ENCODE measurements around the gene CCDC157. TPM values are rescaled to one million over a fixed set of nuclear protein-coding genes. Genes with fewer than 3 reads are reported as not detected.
A peak's percentile ranks its signal among the peaks of the same experiment; 100 is the strongest.
"Not testable (repeated sequence)": the region's sequence is repeated elsewhere in the genome, so short reads cannot be mapped to it uniquely, and the experiment has no call there.

The CCDC157 gene
- total RNA-seq, 2 experiments from 2014 or later, result 2.5 to 2.6 TPM

GRCh38 chr22:30402028-30402765 lies 45.4 kb downstream of the CCDC157 start:
- Mint-ChIP-seq H3K36me3 (peaks cover 3% of the 10 kb centered on the region), H3K9me3 (no peaks in the 10 kb centered on the region), H3K27me3 (no peaks in the 10 kb centered on the region), H3K4me3 (no peak overlapping the region), H3K27ac (no peak overlapping the region), H3K4me1 (peaks cover 25% of the 10 kb centered on the region)
- no peak for DNase-seq

- H3K9me3 Mint-ChIP-seq, H3K27me3 Mint-ChIP-seq, H3K4me3 Mint-ChIP-seq, H3K36me3 Mint-ChIP-seq, H3K27ac Mint-ChIP-seq, DNase-seq: not testable (repeated sequence)
- peaks cover 22% of the 10 kb centered on the region for H3K4me1 Mint-ChIP-seq
These were observed 45.9 kb downstream of the CCDC157 start for GRCh38 chr22:30402766-30403104.

- Mint-ChIP-seq H3K27ac (no peak overlapping the region), H3K36me3 (peaks cover 4% of the 10 kb centered on the region), H3K9me3 (no peaks in the 10 kb centered on the region), H3K27me3 (no peaks in the 10 kb centered on the region), H3K4me3 (no peak overlapping the region), H3K4me1 (peaks cover 13% of the 10 kb centered on the region)
- DNase-seq, result no peak
These were observed 47.5 kb downstream of the CCDC157 start for GRCh38 chr22:30404307-30404706.

GRCh38 chr22:30405731-30406130 lies 48.9 kb downstream of the CCDC157 start:
- H3K9me3 Mint-ChIP-seq, result no peaks in the 10 kb centered on the region
- H3K36me3 Mint-ChIP-seq, result peaks cover 3% of the 10 kb centered on the region
- H3K4me1 Mint-ChIP-seq, result peaks cover 11% of the 10 kb centered on the region

GRCh38 chr22:30406400-30406799 lies 49.6 kb downstream of the CCDC157 start:
- DNase-seq, result no peak
- no peak overlapping the region for H3K27ac Mint-ChIP-seq
- H3K27me3 Mint-ChIP-seq, result no peaks in the 10 kb centered on the region
- H3K4me3 Mint-ChIP-seq, result no peak overlapping the region
- H3K9me3 Mint-ChIP-seq, result no peaks in the 10 kb centered on the region
- H3K4me1 Mint-ChIP-seq, result peaks cover 16% of the 10 kb centered on the region
- H3K36me3 Mint-ChIP-seq, result peaks cover 6% of the 10 kb centered on the region

More at GRCh38 chr22:30405731-30406130, 48.9 kb downstream of the CCDC157 start:
- Mint-ChIP-seq H3K4me3 (no peak overlapping the region), H3K27me3 (no peaks in the 10 kb centered on the region), H3K27ac (no peak overlapping the region)
- DNase-seq, result no peak

GRCh38 chr22:30408388-30409102 lies 51.7 kb downstream of the CCDC157 start:
- H3K27ac Mint-ChIP-seq, result no peak overlapping the region
- H3K4me3 Mint-ChIP-seq, result no peak overlapping the region
- H3K27me3 Mint-ChIP-seq, result no peaks in the 10 kb centered on the region
- peaks cover 18% of the 10 kb centered on the region for H3K36me3 Mint-ChIP-seq
- H3K9me3 Mint-ChIP-seq, result no peaks in the 10 kb centered on the region
- DNase-seq, result no peak
- peaks cover 18% of the 10 kb centered on the region for H3K4me1 Mint-ChIP-seq

- Mint-ChIP-seq H3K9me3 (no peaks in the 10 kb centered on the region), H3K27me3 (no peaks in the 10 kb centered on the region), H3K4me1 (peaks cover 40% of the 10 kb centered on the region), H3K36me3 (peaks cover 30% of the 10 kb centered on the region), H3K4me3 (no peak overlapping the region), H3K27ac (no peak overlapping the region)
- no peak for DNase-seq
These were observed 55.0 kb downstream of the CCDC157 start for GRCh38 chr22:30411780-30412179.

- peaks cover 41% of the 10 kb centered on the region for H3K4me1 Mint-ChIP-seq
- H3K9me3 Mint-ChIP-seq, result no peaks in the 10 kb centered on the region
- H3K36me3 Mint-ChIP-seq, result peaks cover 31% of the 10 kb centered on the region
- H3K27me3 Mint-ChIP-seq, result no peaks in the 10 kb centered on the region
- H3K27ac Mint-ChIP-seq, result no peak overlapping the region
- DNase-seq, result no peak
- no peak overlapping the region for H3K4me3 Mint-ChIP-seq
These were observed 56.2 kb downstream of the CCDC157 start for GRCh38 chr22:30413001-30413400.

- peak overlapping the region; percentile 59 for H3K27ac Mint-ChIP-seq
- H3K36me3 Mint-ChIP-seq, result peaks cover 35% of the 10 kb centered on the region
- no peak overlapping the region for H3K4me3 Mint-ChIP-seq
- no peaks in the 10 kb centered on the region for H3K9me3 Mint-ChIP-seq
- DNase-seq, result no peak
- no peaks in the 10 kb centered on the region for H3K27me3 Mint-ChIP-seq
- peaks cover 37% of the 10 kb centered on the region for H3K4me1 Mint-ChIP-seq
These were observed 57.1 kb downstream of the CCDC157 start for GRCh38 chr22:30413745-30414524.

- peak overlapping the region; percentile 38 for H3K27ac Mint-ChIP-seq
- H3K27me3 Mint-ChIP-seq, result no peaks in the 10 kb centered on the region
- H3K4me1 Mint-ChIP-seq, result peaks cover 37% of the 10 kb centered on the region
- no peaks in the 10 kb centered on the region for H3K9me3 Mint-ChIP-seq
- peaks cover 34% of the 10 kb centered on the region for H3K36me3 Mint-ChIP-seq
- no peak overlapping the region for H3K4me3 Mint-ChIP-seq
- no peak for DNase-seq
These were observed 57.8 kb downstream of the CCDC157 start for GRCh38 chr22:30414525-30415047.

- Mint-ChIP-seq H3K4me3 (no peak overlapping the region), H3K36me3 (peaks cover 39% of the 10 kb centered on the region), H3K9me3 (no peaks in the 10 kb centered on the region), H3K4me1 (peaks cover 47% of the 10 kb centered on the region), H3K27ac (no peak overlapping the region), H3K27me3 (no peaks in the 10 kb centered on the region)
- DNase-seq, result no peak
These were observed 59.6 kb downstream of the CCDC157 start for GRCh38 chr22:30416403-30416802.

- H3K36me3 Mint-ChIP-seq, result peaks cover 38% of the 10 kb centered on the region
- H3K4me1 Mint-ChIP-seq, result peaks cover 51% of the 10 kb centered on the region
- no peak overlapping the region for H3K4me3 Mint-ChIP-seq
- no peak overlapping the region for H3K27ac Mint-ChIP-seq
- DNase-seq, result no peak
- H3K9me3 Mint-ChIP-seq, result no peaks in the 10 kb centered on the region
- no peaks in the 10 kb centered on the region for H3K27me3 Mint-ChIP-seq
These were observed 60.0 kb downstream of the CCDC157 start for GRCh38 chr22:30416837-30417236.

- H3K36me3 Mint-ChIP-seq, result peaks cover 43% of the 10 kb centered on the region
- peak overlapping the region; percentile 87 for H3K27ac Mint-ChIP-seq
- DNase-seq, result no peak
- no peaks in the 10 kb centered on the region for H3K27me3 Mint-ChIP-seq
- H3K4me1 Mint-ChIP-seq, result peaks cover 46% of the 10 kb centered on the region
- H3K4me3 Mint-ChIP-seq, result peak overlapping the region; percentile 55
- H3K9me3 Mint-ChIP-seq, result no peaks in the 10 kb centered on the region
These were observed 63.7 kb downstream of the CCDC157 start for GRCh38 chr22:30420347-30421125.

GRCh38 chr22:30421695-30422480 lies 65.1 kb downstream of the CCDC157 start:
- peaks cover 45% of the 10 kb centered on the region for H3K4me1 Mint-ChIP-seq
- peak overlapping the region; percentile 97 for H3K27ac Mint-ChIP-seq
- H3K36me3 Mint-ChIP-seq, result peaks cover 39% of the 10 kb centered on the region
- no peak for DNase-seq
- peak overlapping the region; percentile 91 for H3K4me3 Mint-ChIP-seq
- no peaks in the 10 kb centered on the region for H3K9me3 Mint-ChIP-seq
- no peaks in the 10 kb centered on the region for H3K27me3 Mint-ChIP-seq

Data from activated naive CD8-positive, alpha-beta T cell treated with anti-CD3 and anti-CD28 coated beads for 36 hours (primary cell).